CD4-positive, alpha-beta memory T cell (primary cell): ENCODE results near the gene FAM81A. TPM values are rescaled to one million over a fixed set of nuclear protein-coding genes. Genes with fewer than 3 reads are reported as not detected.
A peak's percentile ranks its signal among the peaks of the same experiment; 100 is the strongest.
"Not testable (repeated sequence)": the region's sequence is repeated elsewhere in the genome, so short reads cannot be mapped to it uniquely, and the experiment has no call there.

Source experiments
- CTCF ChIA-PET: fragments of 350-600 bp; sonication (Branson Sonifier 250); formaldehyde crosslinking; loops from one replicate; lab custom pipeline; 2021; ENCODE audit warnings: inconsistent platforms; ENCODE audit not compliant: partially characterized antibody; lab: Charles Lee
- POLR2A ChIA-PET: fragments of 350-600 bp; sonication (Branson Sonifier 250); formaldehyde crosslinking; loops from one replicate; lab custom pipeline; 2021; ENCODE audit not compliant: partially characterized antibody; lab: Charles Lee
- DNase-seq, 5 donors: peaks; one replicate each; pipeline versions ENCODE4 v3.0.0 to v3.0.0-alpha.2; 2020 to 2022; ENCODE audit warnings: mixed read lengths in 1 of 5
- H3K27ac ChIP-seq: one replicate; pipeline ENCODE4 v1.7.0; 2013; ENCODE audit warnings: low read depth, low read length
- H3K27me3 ChIP-seq: 2 replicates; pipeline ENCODE4 v1.7.0; 2013; ENCODE audit warnings: mild to moderate bottlenecking, low read length, moderate library complexity; ENCODE audit not compliant: insufficient read depth
- H3K36me3 ChIP-seq: 2 replicates; pipeline ENCODE4 v1.7.0; 2013; ENCODE audit warnings: mild to moderate bottlenecking, low read length, moderate library complexity; ENCODE audit not compliant: insufficient read depth
- H3K4me1 ChIP-seq: 2 replicates; pipeline ENCODE4 v1.7.0; 2013; ENCODE audit warnings: mild to moderate bottlenecking, low read length, moderate library complexity; ENCODE audit not compliant: insufficient read depth
- H3K4me3 ChIP-seq, 2 donors: one replicate each; pipeline ENCODE4 v1.7.0; 2013; ENCODE audit warnings: low read length in 2 of 2, mild to moderate bottlenecking in 1 of 2
- H3K9me3 ChIP-seq, 2 donors: one replicate each; pipeline ENCODE4 v1.7.0; 2013; ENCODE audit warnings: low read length in 2 of 2, control low read depth in 1 of 2; ENCODE audit not compliant: control insufficient read depth in 1 of 2
- H3K27ac Mint-ChIP-seq, 7 donors: one replicate each; pipeline ENCODE4 v1.8.0; 2020 to 2021; ENCODE audit warnings: mixed read lengths in 7 of 7, mild to moderate bottlenecking in 6 of 7, inconsistent platforms in 3 of 7, moderate library complexity in 3 of 7
- H3K27me3 Mint-ChIP-seq, 2 donors: one replicate each; pipeline ENCODE4 v1.8.0; 2020 to 2021; ENCODE audit warnings: mixed read lengths in 2 of 2
- H3K36me3 Mint-ChIP-seq, 2 donors: one replicate each; pipeline ENCODE4 v1.8.0; 2020 to 2021; ENCODE audit warnings: mixed read lengths in 2 of 2, inconsistent platforms in 1 of 2, mild to moderate bottlenecking in 1 of 2
- H3K4me1 Mint-ChIP-seq, 4 donors: one replicate each; pipeline ENCODE4 v1.8.0; 2020 to 2021; ENCODE audit warnings: mixed read lengths in 4 of 4, mild to moderate bottlenecking in 1 of 4
- H3K4me3 Mint-ChIP-seq, 8 donors: one replicate each; pipeline ENCODE4 v1.8.0; 2020 to 2021; ENCODE audit warnings: mixed read lengths in 8 of 8, mild to moderate bottlenecking in 7 of 8, moderate library complexity in 6 of 8, inconsistent platforms in 3 of 8
- H3K9me3 Mint-ChIP-seq, 8 donors: one replicate each; pipeline ENCODE4 v1.8.0; 2020 to 2021; ENCODE audit warnings: mixed read lengths in 8 of 8, mild to moderate bottlenecking in 5 of 8, inconsistent platforms in 3 of 8, moderate library complexity in 1 of 8
- intact Hi-C: fragments of 100-400 bp; cut with micrococcal nuclease; formaldehyde crosslinking; loops from one replicate; pipeline ENCODE4 v1.15.1; 2023
- polyA plus RNA-seq, 2 donors: library from polyadenylated mRNA; unstranded; fragments of 300-500 nt; fragmentation: Illumina TruSeq; gene quantifications; one replicate each; pipeline ENCODE4 v1.2.3, GENCODE V29; 2021
- total RNA-seq, 2 experiments: library from RNA; stranded (reverse); gene quantifications; one replicate each; pipeline ENCODE4 v1.2.3, GENCODE V29; 2021

The FAM81A gene
- total and polyA plus RNA-seq, 4 experiments from 2014 or later, result not detected

DNA sequence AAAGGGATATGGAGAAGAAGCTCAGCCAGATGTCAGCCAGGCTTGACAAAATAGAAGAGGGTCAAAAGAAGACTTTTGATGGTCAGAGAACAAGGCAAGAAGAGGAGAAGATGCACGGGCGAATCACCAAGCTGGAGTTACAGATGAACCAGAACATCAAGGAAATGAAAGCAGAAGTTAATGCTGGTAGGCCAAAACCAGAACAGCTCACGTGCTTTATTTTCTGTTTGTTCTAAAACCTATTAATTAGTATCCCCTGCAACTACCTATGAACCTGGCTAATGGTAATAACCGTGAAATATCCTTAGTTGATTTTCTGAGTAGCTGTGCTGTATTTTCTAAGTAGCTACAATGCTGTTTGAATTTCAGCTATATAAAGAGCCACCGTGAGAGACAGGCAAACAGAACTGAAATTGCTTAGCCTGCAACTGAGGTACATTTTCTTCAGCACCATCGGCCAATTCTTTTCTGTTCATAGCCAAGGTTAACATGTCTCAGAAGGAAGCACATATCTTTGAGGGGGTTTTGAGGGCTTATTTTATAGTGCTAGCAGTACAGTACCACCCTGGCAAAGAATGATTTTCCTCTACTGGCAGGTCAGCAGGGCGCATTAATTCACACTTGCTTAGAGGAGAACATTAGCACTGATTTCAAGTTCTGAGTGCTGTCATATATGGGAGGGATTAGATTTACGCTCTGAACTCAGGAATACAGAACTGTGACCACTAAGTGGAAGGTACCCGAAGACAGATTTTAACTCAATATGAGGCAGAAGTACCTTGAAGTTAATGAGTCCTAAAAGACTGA, 78.9 kb downstream of the FAM81A start:
- H3K27me3 Mint-ChIP-seq, result peaks cover 2% of the 10 kb centered on the region in 2 donors
- Histone ChIP-seq H3K9me3 (no peaks in the 10 kb centered on the region), H3K4me1 (no peaks in the 10 kb centered on the region), H3K4me3 (no peak overlapping the region), H3K36me3 (no peaks in the 10 kb centered on the region), H3K27me3 (no peaks in the 10 kb centered on the region), H3K27ac (no peak overlapping the region)
- no peak overlapping the region for H3K4me3 Mint-ChIP-seq
- H3K27ac Mint-ChIP-seq, result peak overlapping the region in 2 of 7 donors; percentile 1 to 73
- intact Hi-C loops, result no loop called here
- peaks cover 0 to 3% (median 1%) of the 10 kb centered on the region in 4 donors for H3K4me1 Mint-ChIP-seq
- ChIA-PET CTCF (interaction anchor here (1.1 to 8.6 kb wide), 4 partner anchors 14 to 457 kb away, joined by 3 to 72 read pairs (median 4); no protein-coding TSS in a partner anchor), POLR2A (no interaction called here)
- no peak for DNase-seq
- no peaks in the 10 kb centered on the region for H3K36me3 Mint-ChIP-seq
- no peaks in the 10 kb centered on the region for H3K9me3 Mint-ChIP-seq

- Mint-ChIP-seq H3K4me1 (peaks cover 14 to 18% (median 17%) of the 10 kb centered on the region in 4 donors), H3K27ac (no peak overlapping the region), H3K36me3 (no peaks in the 10 kb centered on the region), H3K4me3 (no peak overlapping the region), H3K9me3 (no peaks in the 10 kb centered on the region), H3K27me3 (no peaks in the 10 kb centered on the region)
- no peak overlapping the region for H3K27ac ChIP-seq
- DNase-seq, result no peak
- no peaks in the 10 kb centered on the region for H3K36me3 ChIP-seq
- no peaks in the 10 kb centered on the region for H3K27me3 ChIP-seq
- intact Hi-C loops, result no loop called here
- POLR2A ChIA-PET, result no interaction called here
- CTCF ChIA-PET, result interaction anchor here (1.4 kb wide), 1 partner anchor 13 kb away, joined by 5 read pairs; no protein-coding TSS in a partner anchor
- no peak overlapping the region for H3K4me3 ChIP-seq
- H3K9me3 ChIP-seq, result no peaks in the 10 kb centered on the region
- peaks cover 22% of the 10 kb centered on the region for H3K4me1 ChIP-seq
These were observed 81.3 kb downstream of the FAM81A start for GRCh38 chr15:59519329-59519728.

GRCh38 chr15:59521443-59521842, 83.5 kb downstream of the FAM81A start:
- no peaks in the 10 kb centered on the region for H3K9me3 Mint-ChIP-seq
- intact Hi-C loops, result loop anchor here (10.0 kb wide), 1 partner anchor 1957 kb away; no protein-coding TSS in a partner anchor

DNA sequence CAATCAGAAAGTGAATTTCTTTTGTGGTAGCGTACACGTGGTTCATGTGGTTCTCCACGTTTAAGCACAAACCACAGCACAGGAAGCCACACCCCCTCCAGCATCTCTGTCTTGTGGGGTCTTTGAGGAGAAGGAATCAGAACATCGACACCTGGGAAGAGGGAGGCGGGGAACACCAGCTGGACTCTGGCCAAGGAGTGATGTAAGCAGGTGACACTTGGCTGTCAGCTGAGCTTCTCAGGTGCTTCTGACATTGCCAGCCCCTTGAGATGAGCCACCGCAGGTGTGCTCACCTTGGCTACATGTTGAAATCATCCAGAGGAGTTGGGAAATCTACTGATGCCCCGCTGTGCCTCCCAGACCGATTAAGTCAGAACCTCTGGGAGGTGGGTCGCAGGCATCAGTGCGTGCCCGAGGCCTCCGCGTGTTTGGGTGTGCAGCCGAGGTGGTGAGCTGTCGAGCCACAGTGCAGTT, 85.0 kb downstream of the FAM81A start:
- Histone ChIP-seq H3K4me3 (no peak overlapping the region), H3K9me3 (no peaks in the 10 kb centered on the region), H3K36me3 (no peaks in the 10 kb centered on the region), H3K27me3 (no peaks in the 10 kb centered on the region), H3K4me1 (peaks cover 26% of the 10 kb centered on the region), H3K27ac (no peak overlapping the region)
- Mint-ChIP-seq H3K27me3 (no peaks in the 10 kb centered on the region), H3K9me3 (no peaks in the 10 kb centered on the region), H3K4me3 (peak overlapping the region in 7 of 8 donors; percentile 11 to 82 (median 54)), H3K27ac (no peak overlapping the region), H3K4me1 (peaks cover 15 to 23% (median 21%) of the 10 kb centered on the region in 4 donors), H3K36me3 (no peaks in the 10 kb centered on the region)
- CTCF ChIA-PET, result interaction anchor here (2.0 kb wide), 1 partner anchor 10 kb away, joined by 17 read pairs; no protein-coding TSS in a partner anchor
- intact Hi-C loops, result loop anchor here (10.0 kb wide), 1 partner anchor 1958 kb away; no protein-coding TSS in a partner anchor
- POLR2A ChIA-PET, result no interaction called here
- peak; percentile 45 to 56 (median 49) for DNase-seq

More at GRCh38 chr15:59521443-59521842, 83.5 kb downstream of the FAM81A start:
- peaks cover 26% of the 10 kb centered on the region for H3K4me1 ChIP-seq
- no peak overlapping the region for H3K27ac ChIP-seq
- H3K36me3 ChIP-seq, result no peaks in the 10 kb centered on the region
- Mint-ChIP-seq H3K27me3 (no peaks in the 10 kb centered on the region), H3K36me3 (no peaks in the 10 kb centered on the region), H3K27ac (no peak overlapping the region), H3K4me3 (no peak overlapping the region), H3K4me1 (peaks cover 17 to 23% (median 22%) of the 10 kb centered on the region in 4 donors)
- no peaks in the 10 kb centered on the region for H3K27me3 ChIP-seq
- ChIA-PET POLR2A (no interaction called here), CTCF (no interaction called here)
- H3K9me3 ChIP-seq, result no peaks in the 10 kb centered on the region
- DNase-seq, result no peak
- no peak overlapping the region for H3K4me3 ChIP-seq

DNA sequence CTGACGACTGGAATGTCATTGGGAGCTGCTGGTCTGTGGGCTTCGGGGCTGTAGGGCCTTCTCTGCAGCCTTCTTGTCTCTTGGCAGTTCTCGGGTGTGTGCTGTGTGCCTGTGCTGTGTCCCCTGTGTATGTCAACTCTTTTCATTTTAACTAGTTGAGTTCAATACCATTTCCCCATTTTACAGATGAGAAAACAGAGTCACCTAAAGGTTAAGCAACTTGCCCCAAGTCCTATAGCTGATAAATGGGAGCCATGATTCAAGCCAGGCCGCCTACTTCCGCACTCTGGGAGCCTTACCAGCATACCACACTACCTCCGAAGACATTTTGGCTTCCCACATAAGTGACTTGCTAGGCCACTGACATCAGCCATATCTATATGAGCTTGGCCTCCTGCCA, 85.7 kb downstream of the FAM81A start:
- no peak for DNase-seq
- no peaks in the 10 kb centered on the region for H3K27me3 ChIP-seq
- no peaks in the 10 kb centered on the region for H3K9me3 ChIP-seq
- intact Hi-C loops, result loop anchor here (10.0 kb wide), 1 partner anchor 1959 kb away; no protein-coding TSS in a partner anchor
- no peak overlapping the region for H3K4me3 ChIP-seq
- ChIA-PET CTCF (interaction anchor here (2.0 kb wide), 1 partner anchor 9 kb away, joined by 17 read pairs; no protein-coding TSS in a partner anchor), POLR2A (no interaction called here)
- Mint-ChIP-seq H3K4me1 (peaks cover 15 to 25% (median 22%) of the 10 kb centered on the region in 4 donors), H3K36me3 (no peaks in the 10 kb centered on the region), H3K9me3 (no peaks in the 10 kb centered on the region), H3K27ac (peak overlapping the region in 2 of 7 donors; percentile 0 to 59), H3K27me3 (peaks cover 0 to under 1% of the 10 kb centered on the region in 2 donors), H3K4me3 (peak overlapping the region in 5 of 8 donors; percentile 29 to 57 (median 32))
- H3K36me3 ChIP-seq, result no peaks in the 10 kb centered on the region
- H3K4me1 ChIP-seq, result peaks cover 26% of the 10 kb centered on the region
- no peak overlapping the region for H3K27ac ChIP-seq

DNA sequence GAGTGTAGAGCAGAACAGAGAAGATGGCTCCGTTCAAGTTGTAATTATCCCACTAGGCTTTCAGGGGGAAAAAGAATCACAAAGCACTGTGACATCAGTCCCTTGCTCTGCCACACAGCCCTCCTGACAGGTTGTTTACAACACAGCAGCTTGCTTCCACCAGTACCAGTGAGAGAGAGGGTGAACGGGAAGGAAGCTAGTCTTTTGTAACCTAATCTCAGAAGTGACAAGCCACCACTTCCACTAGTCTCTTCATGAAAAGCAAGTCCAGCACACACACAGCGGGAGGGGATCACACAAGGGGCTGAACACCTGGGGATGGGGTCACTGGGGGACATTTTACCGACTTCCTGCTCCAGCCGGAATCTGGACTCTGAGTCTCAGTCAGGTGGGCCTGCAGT, 86.3 kb downstream of the FAM81A start:
- H3K36me3 ChIP-seq, result no peaks in the 10 kb centered on the region
- intact Hi-C loops, result loop anchor here (10.0 kb wide), 1 partner anchor 1960 kb away; no protein-coding TSS in a partner anchor
- ChIA-PET POLR2A (interaction anchor here (0.6 kb wide), 1 partner anchor 967 kb away, joined by 3 read pairs; no protein-coding TSS in a partner anchor), CTCF (interaction anchor here (1.0 to 2.0 kb wide), 2 partner anchors 9 to 13 kb away, joined by 4 to 17 read pairs; no protein-coding TSS in a partner anchor)
- Mint-ChIP-seq H3K27me3 (peaks cover 0 to 3% of the 10 kb centered on the region in 2 donors), H3K4me3 (peak overlapping the region in 2 of 8 donors; percentile 20 to 36), H3K36me3 (no peaks in the 10 kb centered on the region), H3K9me3 (no peaks in the 10 kb centered on the region), H3K27ac (peak overlapping the region in 2 of 7 donors; percentile 26 to 53), H3K4me1 (peaks cover 17 to 27% (median 24%) of the 10 kb centered on the region in 4 donors)
- no peaks in the 10 kb centered on the region for H3K27me3 ChIP-seq
- H3K9me3 ChIP-seq, result no peaks in the 10 kb centered on the region
- peaks cover 32% of the 10 kb centered on the region for H3K4me1 ChIP-seq
- no peak overlapping the region for H3K27ac ChIP-seq
- DNase-seq, result peak in 1 of 5 donors; percentile 0
- H3K4me3 ChIP-seq, result no peak overlapping the region

DNA sequence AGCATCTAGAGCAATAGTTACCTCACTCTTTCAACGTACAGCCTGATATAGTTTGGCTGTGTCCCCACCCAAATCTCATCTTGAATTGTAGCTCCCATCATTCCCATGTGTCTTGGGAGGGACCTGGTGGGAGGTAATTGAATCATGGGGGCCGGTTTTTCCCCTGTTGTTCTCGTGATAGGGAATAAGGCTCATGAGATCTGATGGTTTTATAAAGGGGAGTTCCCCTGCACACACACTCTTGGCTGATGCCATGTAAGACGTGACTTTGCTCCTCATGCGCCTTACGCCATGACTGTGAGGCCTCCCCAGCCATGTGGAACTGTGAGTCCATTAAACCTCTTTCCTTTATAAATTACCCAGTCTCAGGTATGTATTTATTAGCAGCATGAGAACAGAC, 88.5 kb downstream of the FAM81A start:
- H3K36me3 Mint-ChIP-seq, H3K27ac Mint-ChIP-seq, H3K9me3 ChIP-seq, H3K27me3 Mint-ChIP-seq, H3K4me3 Mint-ChIP-seq, H3K9me3 Mint-ChIP-seq, POLR2A ChIA-PET, H3K27ac ChIP-seq, H3K36me3 ChIP-seq, H3K27me3 ChIP-seq, H3K4me3 ChIP-seq, DNase-seq: not testable (repeated sequence)
- peaks cover 17 to 27% (median 24%) of the 10 kb centered on the region in 4 donors for H3K4me1 Mint-ChIP-seq
- CTCF ChIA-PET, result interaction anchor here (1.6 kb wide), 1 partner anchor 570 kb away, joined by 4 read pairs; no protein-coding TSS in a partner anchor
- intact Hi-C loops, result loop anchor here (10.0 kb wide), 1 partner anchor 1962 kb away; no protein-coding TSS in a partner anchor
- peaks cover 32% of the 10 kb centered on the region for H3K4me1 ChIP-seq
